Karpas-422 (cell line): ENCODE measurements around the gene DBH. TPM values are rescaled to one million over a fixed set of nuclear protein-coding genes. Genes with fewer than 3 reads are reported as not detected.

Experiments used
- DNase-seq: peaks from one replicate; pipeline ENCODE4 v3.0.0-alpha.2; 2015
- H2AFZ ChIP-seq: fragments of 200-600 bp; sonication (generic); 2 replicates; pipeline ENCODE4 v1.6.1; 2014; ENCODE audit warnings: antibody characterized with exemption, low read length, mixed read lengths
- H3K27ac ChIP-seq: fragments of 200-600 bp; sonication (generic); 2 replicates; pipeline ENCODE4 v1.5.1; 2014; ENCODE audit warnings: mild to moderate bottlenecking, low read length, moderate library complexity
- H3K27me3 ChIP-seq: fragments of 200-600 bp; sonication (generic); 2 replicates; pipeline ENCODE4 v1.6.1; 2014; ENCODE audit warnings: low read length, mixed read lengths
- H3K36me3 ChIP-seq: fragments of 200-600 bp; sonication (generic); 2 replicates; pipeline ENCODE4 v1.6.1; 2014; ENCODE audit warnings: low read length, mixed read lengths; ENCODE audit not compliant: insufficient read depth
- H3K4me1 ChIP-seq: fragments of 200-600 bp; sonication (generic); 2 replicates; pipeline ENCODE4 v1.6.1; 2014; ENCODE audit warnings: mild to moderate bottlenecking, low read length, mixed read lengths
- H3K4me2 ChIP-seq: fragments of 200-600 bp; sonication (generic); 2 replicates; pipeline ENCODE4 v1.6.1; 2014; ENCODE audit warnings: low read length, low read depth, mild to moderate bottlenecking; ENCODE audit not compliant: poor library complexity, severe bottlenecking
- H3K4me3 ChIP-seq: fragments of 200-600 bp; sonication (generic); 2 replicates; pipeline ENCODE4 v1.5.1; 2014; ENCODE audit warnings: mild to moderate bottlenecking, antibody characterized with exemption, low read length, mixed read lengths
- H3K79me2 ChIP-seq: fragments of 200-600 bp; sonication (generic); 2 replicates; pipeline ENCODE4 v1.6.1; 2014; ENCODE audit warnings: mild to moderate bottlenecking, low read length, mixed read lengths
- H3K9ac ChIP-seq: fragments of 200-600 bp; sonication (generic); 2 replicates; pipeline ENCODE4 v1.6.0; 2014; ENCODE audit warnings: low read length
- H3K9me2 ChIP-seq: fragments of 200-600 bp; sonication (generic), shearing (Covaris generic); replicated peaks from 2 replicates; pipeline ENCODE4 v1.6.0; 2014; ENCODE audit warnings: mild to moderate bottlenecking, low read length, moderate library complexity; ENCODE audit not compliant: insufficient read depth
- H3K9me3 ChIP-seq: fragments of 300-700, 200-600 bp; sonication (generic); 2 replicates; pipeline ENCODE4 v1.6.1; 2014; ENCODE audit warnings: low read length, mixed read lengths
- H4K20me1 ChIP-seq: fragments of 200-600 bp; sonication (generic); 2 replicates; pipeline ENCODE4 v1.6.1; 2014; ENCODE audit warnings: mild to moderate bottlenecking, antibody characterized with exemption, low read length, low read depth; ENCODE audit not compliant: insufficient read depth
- total RNA-seq: library from RNA; depleted of rRNA; stranded (reverse); fragments of >200 nt; shearing (Covaris generic); gene quantifications from 2 replicates; pipeline ENCODE4 v1.2.3, GENCODE V29; 2014; ENCODE audit warnings: low replicate concordance

Gene DBH
- total RNA-seq, 1 experiment from 2014 or later = not detected

DNA sequence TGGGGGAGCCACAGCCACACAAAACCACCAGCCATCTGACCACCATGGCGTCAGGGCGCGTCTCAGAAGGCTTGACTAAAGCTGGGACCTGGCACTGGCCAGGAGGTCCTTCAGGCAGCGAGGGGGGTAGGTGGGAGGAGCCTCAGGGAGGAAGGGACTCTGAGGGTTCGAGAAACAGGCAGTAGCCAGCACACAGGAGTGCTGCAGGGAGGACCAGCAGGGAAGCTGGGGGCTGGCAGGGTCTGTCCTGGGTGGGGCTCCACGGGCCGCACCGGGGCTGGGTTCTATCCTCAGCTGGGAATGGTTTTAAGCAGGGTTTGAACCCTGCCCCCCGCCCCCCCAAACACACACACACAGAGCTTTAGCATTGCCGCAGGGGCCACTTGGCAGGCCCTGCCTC lies 34.4 kb upstream of the DBH start:
- no peaks in the 10 kb centered on the region for H3K36me3 ChIP-seq
- H3K27me3 ChIP-seq = peaks cover 4% of the 10 kb centered on the region; the same call in 1 of the 2 replicates
- H4K20me1 ChIP-seq = no peaks in the 10 kb centered on the region
- H3K9me2 ChIP-seq = no peaks in the 10 kb centered on the region
- H3K4me3 ChIP-seq = no peak overlapping the region
- H3K79me2 ChIP-seq = no peaks in the 10 kb centered on the region
- no peak overlapping the region for H3K27ac ChIP-seq
- H3K4me2 ChIP-seq = no peak overlapping the region
- peaks cover 13% of the 10 kb centered on the region for H3K9me3 ChIP-seq
- DNase-seq = no peak
- H3K4me1 ChIP-seq = peaks cover 24% of the 10 kb centered on the region
- H3K9ac ChIP-seq = no peak overlapping the region
- no peak overlapping the region for H2AFZ ChIP-seq

- no peak overlapping the region for H2AFZ ChIP-seq
- peaks cover 24% of the 10 kb centered on the region for H3K4me1 ChIP-seq
- no peak overlapping the region for H3K4me2 ChIP-seq
- H3K27ac ChIP-seq = no peak overlapping the region
- no peaks in the 10 kb centered on the region for H3K36me3 ChIP-seq
- no peak overlapping the region for H3K4me3 ChIP-seq
- 0 out of 2 replicates have a peak, but pooled peaks cover 4% of the 10 kb centered on the region for H3K27me3 ChIP-seq
- no peak overlapping the region for H3K9ac ChIP-seq
- H4K20me1 ChIP-seq = no peaks in the 10 kb centered on the region
- no peaks in the 10 kb centered on the region for H3K9me2 ChIP-seq
- no peak for DNase-seq
- H3K79me2 ChIP-seq = no peaks in the 10 kb centered on the region
- peaks cover 9% of the 10 kb centered on the region for H3K9me3 ChIP-seq
These were observed 33.9 kb upstream of the DBH start for GRCh38 chr9:133602277-133602676.

DNA sequence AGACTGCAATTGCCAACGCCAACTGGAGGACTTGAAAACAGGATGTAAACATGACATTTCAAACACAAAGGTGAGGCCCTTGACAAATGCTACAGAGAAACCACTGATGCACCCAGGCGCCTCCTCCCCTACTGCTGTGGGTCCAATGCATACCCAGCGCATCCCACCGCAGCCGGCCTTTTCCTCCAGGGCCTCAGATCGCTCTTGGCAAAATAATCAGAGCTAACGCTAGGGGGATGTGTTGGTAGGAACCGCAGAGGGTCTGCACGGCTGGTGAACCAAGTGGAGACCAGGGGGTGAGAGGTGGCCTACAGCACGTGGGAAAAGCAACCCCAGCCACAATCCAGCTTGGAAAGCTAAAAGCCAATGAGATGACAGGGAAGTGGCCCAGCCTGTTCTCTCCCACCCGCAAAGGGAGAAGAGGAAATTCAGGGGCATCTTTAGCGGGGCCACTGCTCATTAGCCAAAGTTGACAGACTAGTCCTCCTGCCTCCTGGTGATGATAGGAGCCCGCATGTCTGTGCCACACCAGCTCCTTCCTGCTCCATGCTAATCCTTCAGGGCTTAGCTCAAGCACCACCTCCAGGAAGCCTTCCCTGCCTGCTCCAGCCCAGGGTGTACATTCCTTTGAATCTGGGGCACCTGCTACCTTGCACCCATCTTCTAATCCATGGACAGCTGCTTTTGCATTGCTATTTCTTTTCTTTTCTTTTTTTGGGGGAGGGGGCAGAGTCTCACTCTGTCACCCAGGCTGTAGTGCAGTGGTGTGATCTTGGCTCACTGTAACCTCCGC lies 32.8 kb upstream of the DBH start:
- no peak for DNase-seq
- no peak overlapping the region for H3K9ac ChIP-seq
- no peak overlapping the region for H2AFZ ChIP-seq
- H4K20me1 ChIP-seq = no peaks in the 10 kb centered on the region
- peaks cover 18% of the 10 kb centered on the region for H3K4me1 ChIP-seq
- no peaks in the 10 kb centered on the region for H3K9me2 ChIP-seq
- no peaks in the 10 kb centered on the region for H3K79me2 ChIP-seq
- H3K27me3 ChIP-seq = no peaks in the 10 kb centered on the region
- H3K9me3 ChIP-seq = no peaks in the 10 kb centered on the region
- H3K4me2 ChIP-seq = no peak overlapping the region
- H3K36me3 ChIP-seq = no peaks in the 10 kb centered on the region
- H3K4me3 ChIP-seq = no peak overlapping the region
- H3K27ac ChIP-seq = no peak overlapping the region

- H3K27me3 ChIP-seq = no peaks in the 10 kb centered on the region
- H2AFZ ChIP-seq = no peak overlapping the region
- H3K27ac ChIP-seq = no peak overlapping the region
- no peaks in the 10 kb centered on the region for H3K36me3 ChIP-seq
- H3K9me3 ChIP-seq = no peaks in the 10 kb centered on the region
- peak overlapping the region; percentile 52 for H3K4me2 ChIP-seq
- H3K4me3 ChIP-seq = no peak overlapping the region
- H3K4me1 ChIP-seq = peaks cover 14% of the 10 kb centered on the region
- H3K9me2 ChIP-seq = no peaks in the 10 kb centered on the region
- no peaks in the 10 kb centered on the region for H4K20me1 ChIP-seq
- H3K79me2 ChIP-seq = no peaks in the 10 kb centered on the region
- H3K9ac ChIP-seq = no peak overlapping the region
- peak; percentile 50 for DNase-seq
These were observed 31.9 kb upstream of the DBH start for GRCh38 chr9:133604214-133604613.

DNA sequence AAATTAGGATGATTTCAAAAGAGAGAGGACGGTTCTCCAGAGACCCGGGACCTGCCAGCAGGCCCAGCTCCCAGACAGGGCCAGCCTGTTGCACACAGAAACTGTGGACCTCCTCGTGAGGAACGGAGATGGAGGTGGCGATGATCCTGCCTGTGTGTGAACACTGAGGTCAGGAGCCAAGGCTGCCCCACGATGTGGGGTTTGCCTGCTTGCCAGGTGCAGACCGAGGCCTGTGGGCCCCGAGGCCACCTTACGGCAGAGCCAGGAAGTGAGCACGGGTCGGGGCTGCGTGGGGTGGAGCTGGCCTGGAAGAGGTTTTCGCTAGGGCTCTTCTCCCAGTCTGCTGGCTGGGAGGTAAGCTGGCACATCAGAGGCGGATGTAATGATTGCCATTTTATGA lies 31.3 kb upstream of the DBH start:
- H3K36me3 ChIP-seq = no peaks in the 10 kb centered on the region
- DNase-seq = peak; percentile 61
- H4K20me1 ChIP-seq = no peaks in the 10 kb centered on the region
- H3K79me2 ChIP-seq = no peaks in the 10 kb centered on the region
- no peak overlapping the region for H3K27ac ChIP-seq
- H3K27me3 ChIP-seq = no peaks in the 10 kb centered on the region
- H3K4me3 ChIP-seq = no peak overlapping the region
- no peak overlapping the region for H3K9ac ChIP-seq
- no peak overlapping the region for H2AFZ ChIP-seq
- peaks cover 14% of the 10 kb centered on the region for H3K4me1 ChIP-seq
- no peaks in the 10 kb centered on the region for H3K9me3 ChIP-seq
- H3K9me2 ChIP-seq = no peaks in the 10 kb centered on the region
- H3K4me2 ChIP-seq = peak overlapping the region; percentile 52

DNA sequence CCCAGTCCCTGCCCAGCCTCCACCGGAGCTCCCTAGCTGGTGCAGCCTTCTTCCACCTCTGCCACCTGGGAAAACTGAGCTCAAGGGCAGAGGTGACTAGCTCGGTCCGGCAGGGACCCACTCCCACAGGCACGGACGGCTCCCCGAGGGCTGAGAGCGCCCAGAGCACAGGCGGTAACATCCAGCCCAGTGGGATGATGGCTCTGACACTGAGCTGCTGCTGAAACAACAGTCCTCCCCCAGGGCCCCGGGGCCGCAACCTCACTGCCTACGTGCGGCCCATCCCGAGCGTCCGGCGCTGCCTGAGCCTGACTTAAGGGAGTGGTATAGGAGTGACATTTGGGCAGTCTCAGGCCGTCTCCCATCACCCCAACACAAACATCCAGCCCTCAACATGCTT lies 30.7 kb upstream of the DBH start:
- H3K9ac ChIP-seq = no peak overlapping the region
- H3K79me2 ChIP-seq = no peaks in the 10 kb centered on the region
- no peak overlapping the region for H3K4me2 ChIP-seq
- H3K4me1 ChIP-seq = peaks cover 14% of the 10 kb centered on the region
- H3K36me3 ChIP-seq = no peaks in the 10 kb centered on the region
- no peak overlapping the region for H3K4me3 ChIP-seq
- no peak overlapping the region for H2AFZ ChIP-seq
- H3K9me3 ChIP-seq = no peaks in the 10 kb centered on the region
- no peaks in the 10 kb centered on the region for H3K9me2 ChIP-seq
- no peaks in the 10 kb centered on the region for H4K20me1 ChIP-seq
- no peak for DNase-seq
- H3K27me3 ChIP-seq = no peaks in the 10 kb centered on the region
- no peak overlapping the region for H3K27ac ChIP-seq

DNA sequence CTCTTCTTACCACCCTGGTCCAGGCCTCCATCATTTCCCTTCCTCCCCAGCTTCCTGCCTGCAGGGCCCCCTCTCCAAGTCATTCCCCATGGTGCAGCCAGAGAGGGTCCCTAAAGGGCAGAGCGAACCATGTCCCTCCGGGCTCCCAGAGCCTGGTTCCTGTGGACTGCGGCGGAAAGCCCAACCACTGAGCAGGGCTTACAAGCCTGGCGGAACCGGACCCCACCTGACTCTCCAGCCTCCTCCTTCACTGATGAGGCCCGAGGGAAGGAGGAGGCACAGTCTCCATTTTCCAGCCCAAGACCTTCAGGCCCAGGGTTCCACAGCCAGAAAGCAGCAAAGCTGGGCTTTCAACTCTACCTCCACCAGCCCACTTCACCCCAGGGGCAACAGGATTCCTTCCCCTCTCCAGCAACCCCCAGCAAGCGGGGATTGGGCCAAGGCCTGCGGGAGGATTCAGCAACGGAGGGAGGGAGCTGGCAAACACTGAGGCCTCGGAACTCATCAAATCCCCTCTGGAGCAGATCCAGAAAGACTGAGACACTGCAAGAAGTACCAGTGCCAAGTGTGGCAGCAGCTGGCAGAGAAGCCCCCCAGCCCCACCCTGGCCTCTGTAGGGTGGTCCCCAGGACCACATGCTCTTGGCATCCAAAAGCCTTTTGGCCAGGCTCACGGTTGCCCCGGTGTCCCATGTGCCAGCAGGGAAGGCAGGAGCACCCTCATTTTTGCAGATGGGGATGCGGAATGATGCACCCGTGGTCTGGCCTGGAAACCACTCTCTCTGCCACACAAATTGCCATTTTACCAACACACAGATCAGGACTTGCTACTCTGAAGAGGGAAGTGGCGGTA lies 30.1 kb upstream of the DBH start:
- Histone ChIP-seq H3K36me3 (no peaks in the 10 kb centered on the region), H3K79me2 (no peaks in the 10 kb centered on the region), H3K27ac (no peak overlapping the region), H3K9me2 (no peaks in the 10 kb centered on the region), H3K4me2 (no peak overlapping the region), H3K27me3 (no peaks in the 10 kb centered on the region), H3K9ac (no peak overlapping the region), H2AFZ (no peak overlapping the region), H3K9me3 (no peaks in the 10 kb centered on the region), H3K4me3 (no peak overlapping the region), H3K4me1 (peaks cover 14% of the 10 kb centered on the region), H4K20me1 (no peaks in the 10 kb centered on the region)
- no peak for DNase-seq

DNA sequence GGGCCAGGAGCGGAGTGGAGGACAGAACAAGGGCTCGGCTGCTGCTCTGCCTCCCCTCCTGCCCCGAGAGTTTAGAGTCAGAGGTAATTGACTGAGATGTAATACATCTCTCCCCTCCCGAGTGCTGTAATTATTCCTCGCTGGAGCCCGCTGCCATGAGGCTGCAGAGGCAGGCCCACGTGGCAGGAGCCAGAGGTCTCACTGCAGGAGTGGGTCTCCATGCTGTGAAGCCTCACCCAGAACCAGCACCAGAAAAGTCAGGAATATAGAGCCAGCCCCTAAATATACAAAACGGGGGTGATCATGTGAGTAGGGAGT lies 29.5 kb upstream of the DBH start:
- Histone ChIP-seq H3K9me3 (no peaks in the 10 kb centered on the region), H3K36me3 (no peaks in the 10 kb centered on the region), H3K9ac (no peak overlapping the region), H3K4me3 (no peak overlapping the region), H3K79me2 (no peaks in the 10 kb centered on the region), H3K4me2 (no peak overlapping the region), H3K27ac (no peak overlapping the region), H3K27me3 (no peaks in the 10 kb centered on the region), H2AFZ (no peak overlapping the region), H3K9me2 (no peaks in the 10 kb centered on the region), H4K20me1 (no peaks in the 10 kb centered on the region), H3K4me1 (peaks cover 14% of the 10 kb centered on the region)
- DNase-seq = no peak
